ENCODE measurements around the gene MAP2K7. TPM values are rescaled to one million over a fixed set of nuclear protein-coding genes. Genes with fewer than 3 reads are reported as not detected.
"Not testable (repeated sequence)": the region's sequence is repeated elsewhere in the genome, so short reads cannot be mapped to it uniquely, and the experiment has no call there.

MAP2K7 gene
- total RNA-seq, 1 donor: 14.8 TPM

- peak overlapping the region; percentile 26 for H2AFZ ChIP-seq (ENCODE audit: low read length)
- peaks cover 12% of the 10 kb centered on the region for H3K79me2 ChIP-seq (ENCODE audit: insufficient read depth, low read length)
- H3K27ac ChIP-seq (ENCODE audit: low read depth, low read length): no peak overlapping the region
- no peaks in the 10 kb centered on the region for H3K27me3 ChIP-seq (ENCODE audit: insufficient read depth, low read length)
- H3K36me3 ChIP-seq (ENCODE audit: insufficient read depth, low read length): no peaks in the 10 kb centered on the region
- H4K20me1 ChIP-seq (ENCODE audit: insufficient read depth, low read length): no peaks in the 10 kb centered on the region
- peaks cover 11% of the 10 kb centered on the region for H3K4me1 ChIP-seq (ENCODE audit: insufficient read depth, low read length)
- H3K9me3 ChIP-seq (ENCODE audit: low read depth, low read length): no peaks in the 10 kb centered on the region
- TF ChIP-seq CTCF (IDR thresholded peaks at IDR 0.05; ENCODE audit: extremely low read depth, low read depth, low read length): no peak
- peak; percentile 17 for DNase-seq (ENCODE audit: insufficient read length, low spot score, missing footprints)
- H3K4me2 ChIP-seq (ENCODE audit: insufficient read depth, low read length): peak overlapping the region; percentile 92
- peak overlapping the region; percentile 86 for H3K4me3 ChIP-seq (ENCODE audit: insufficient read depth, low read length)
These were observed 16.1 kb upstream of the MAP2K7 start for GRCh38 chr19:7887408-7888144.

- Histone ChIP-seq H3K9me3 (ENCODE audit: low read depth, low read length) (no peaks in the 10 kb centered on the region), H3K36me3 (ENCODE audit: insufficient read depth, low read length) (no peaks in the 10 kb centered on the region), H3K4me1 (ENCODE audit: insufficient read depth, low read length) (peaks cover 11% of the 10 kb centered on the region), H3K27ac (ENCODE audit: low read depth, low read length) (peak within 1 kb of the TSS; percentile 58), H2AFZ (ENCODE audit: low read length) (peak within 1 kb of the TSS; percentile 78), H3K27me3 (ENCODE audit: insufficient read depth, low read length) (no peaks in the 10 kb centered on the region), H4K20me1 (ENCODE audit: insufficient read depth, low read length) (no peaks in the 10 kb centered on the region), H3K79me2 (ENCODE audit: insufficient read depth, low read length) (peaks cover 12% of the 10 kb centered on the region), H3K4me3 (ENCODE audit: insufficient read depth, low read length) (peak within 1 kb of the TSS; percentile 86), H3K4me2 (ENCODE audit: insufficient read depth, low read length) (peak within 1 kb of the TSS; percentile 92)
- no peak for TF ChIP-seq CTCF (IDR thresholded peaks at IDR 0.05; ENCODE audit: extremely low read depth, low read depth, low read length)
- peak; percentile 99 for DNase-seq (ENCODE audit: insufficient read length, low spot score, missing footprints)
These were observed 15.4 kb upstream of the MAP2K7 start, which contains the start of gene LRRC8E for GRCh38 chr19:7888145-7888825. Gene LRRC8E (plus strand): TSS chr19:7888510. CDS start chr19:7895604, 7,094 bp downstream.

GRCh38 chr19:7888826-7889217, 14.9 kb upstream of the MAP2K7 start:
- peak; percentile 72 for DNase-seq (ENCODE audit: insufficient read length, low spot score, missing footprints)
- no peak for TF ChIP-seq CTCF (IDR thresholded peaks at IDR 0.05; ENCODE audit: extremely low read depth, low read depth, low read length)
- Histone ChIP-seq H2AFZ (ENCODE audit: low read length) (peak overlapping the region; percentile 78), H4K20me1 (ENCODE audit: insufficient read depth, low read length) (no peaks in the 10 kb centered on the region), H3K4me3 (ENCODE audit: insufficient read depth, low read length) (peak overlapping the region; percentile 86), H3K4me2 (ENCODE audit: insufficient read depth, low read length) (peak overlapping the region; percentile 92), H3K79me2 (ENCODE audit: insufficient read depth, low read length) (peaks cover 15% of the 10 kb centered on the region), H3K27ac (ENCODE audit: low read depth, low read length) (peak overlapping the region; percentile 58), H3K4me1 (ENCODE audit: insufficient read depth, low read length) (peaks cover 11% of the 10 kb centered on the region), H3K36me3 (ENCODE audit: insufficient read depth, low read length) (no peaks in the 10 kb centered on the region), H3K9me3 (ENCODE audit: low read depth, low read length) (no peaks in the 10 kb centered on the region), H3K27me3 (ENCODE audit: insufficient read depth, low read length) (no peaks in the 10 kb centered on the region)

- H3K36me3 ChIP-seq (ENCODE audit: insufficient read depth, low read length); H3K27me3 ChIP-seq (ENCODE audit: insufficient read depth, low read length); H3K9me3 ChIP-seq (ENCODE audit: low read depth, low read length); H2AFZ ChIP-seq (ENCODE audit: low read length); H3K4me3 ChIP-seq (ENCODE audit: insufficient read depth, low read length); H3K4me2 ChIP-seq (ENCODE audit: insufficient read depth, low read length); H4K20me1 ChIP-seq (ENCODE audit: insufficient read depth, low read length): not testable (repeated sequence)
- Histone ChIP-seq H3K4me1 (ENCODE audit: insufficient read depth, low read length) (peaks cover 11% of the 10 kb centered on the region), H3K79me2 (ENCODE audit: insufficient read depth, low read length) (peaks cover 26% of the 10 kb centered on the region), H3K27ac (ENCODE audit: low read depth, low read length) (peak overlapping the region; percentile 26)
- peak; percentile 97 for DNase-seq (ENCODE audit: insufficient read length, low spot score, missing footprints)
These were observed 10.1 kb upstream of the MAP2K7 start for GRCh38 chr19:7893362-7894101.

Measured in osteoblast (primary cell).